ENCODE results near the gene PARD3B. TPM values are rescaled to one million over a fixed set of nuclear protein-coding genes. Genes with fewer than 3 reads are reported as not detected.

Gene PARD3B
- total RNA-seq, 4 donors from 2014 or later: 32.6 to 65.7 (median 38.6) TPM

DNA sequence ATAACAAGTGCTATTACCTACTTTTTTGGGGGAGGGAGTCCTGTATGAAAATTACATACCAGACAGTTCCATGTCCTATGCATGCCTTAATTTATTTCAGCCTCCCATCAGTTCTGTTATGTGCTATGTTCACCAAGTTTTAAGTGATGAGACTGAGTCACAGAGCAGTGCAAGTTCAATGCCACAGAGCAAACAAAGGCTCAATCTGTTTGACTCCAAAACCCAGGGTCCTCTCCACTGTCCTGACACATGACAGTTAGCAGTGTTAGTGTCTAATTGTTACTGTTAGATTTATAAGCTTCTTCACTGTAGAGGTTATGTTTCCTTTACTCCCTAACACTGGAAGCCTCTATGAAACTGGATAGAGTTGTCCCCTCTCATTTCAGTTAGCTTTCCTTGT is 498.0 kb downstream of the PARD3B start:
- in situ Hi-C loops (cut with MboI; ENCODE audit: low pct_ligation_motif_present in 1 of 4, low pct_unique_long_range_greater_than_20kb in 1 of 4, low sequenced_read_pairs in 3 of 4): no loop called here
- no peaks in the 10 kb centered on the region for H3K27me3 ChIP-seq

DNA sequence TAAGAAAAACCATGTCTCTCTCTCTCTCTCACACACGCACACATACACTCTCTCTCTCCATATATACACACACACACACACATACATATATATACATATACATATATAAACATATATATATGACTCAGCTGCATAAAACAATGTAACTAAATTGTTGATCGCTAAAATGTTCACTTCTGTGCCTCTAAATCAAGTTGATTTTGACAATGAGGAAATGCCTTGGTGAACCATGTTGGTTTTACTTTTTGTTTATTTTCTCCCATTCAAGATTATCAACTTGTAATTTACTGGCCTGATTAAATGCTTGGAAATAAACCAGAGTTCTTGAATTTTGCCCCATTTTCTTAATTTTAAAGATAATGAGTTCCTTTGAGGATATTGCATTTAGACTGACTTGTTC is 500.4 kb downstream of the PARD3B start:
- in situ Hi-C loops (cut with MboI; ENCODE audit: low pct_ligation_motif_present in 1 of 4, low pct_unique_long_range_greater_than_20kb in 1 of 4, low sequenced_read_pairs in 3 of 4) (no loop called here), intact Hi-C loops (cut with DNase I; ENCODE audit: low total_unique reads) (no loop called here)
- Histone ChIP-seq H3K4me1 (peaks cover 0 to 8% (median 0%) of the 10 kb centered on the region in 4 donors), H3K27ac (no peak overlapping the region), H3K36me3 (no peaks in the 10 kb centered on the region), H3K4me3 (no peak overlapping the region), H3K27me3 (no peaks in the 10 kb centered on the region), H3K9me3 (no peaks in the 10 kb centered on the region)
- 84 to 88% methylated on average over 2 of the region's 2 CpGs for WGBS, 2 donors (ENCODE audit: low coverage in 1 of 2)
- TF ChIP-seq POLR2AphosphoS5 (IDR thresholded peaks at IDR 0.05): no peak
- no peak for TF ChIP-seq POLR2A (IDR thresholded peaks at IDR 0.05)
- TF ChIP-seq, protein P1, sequence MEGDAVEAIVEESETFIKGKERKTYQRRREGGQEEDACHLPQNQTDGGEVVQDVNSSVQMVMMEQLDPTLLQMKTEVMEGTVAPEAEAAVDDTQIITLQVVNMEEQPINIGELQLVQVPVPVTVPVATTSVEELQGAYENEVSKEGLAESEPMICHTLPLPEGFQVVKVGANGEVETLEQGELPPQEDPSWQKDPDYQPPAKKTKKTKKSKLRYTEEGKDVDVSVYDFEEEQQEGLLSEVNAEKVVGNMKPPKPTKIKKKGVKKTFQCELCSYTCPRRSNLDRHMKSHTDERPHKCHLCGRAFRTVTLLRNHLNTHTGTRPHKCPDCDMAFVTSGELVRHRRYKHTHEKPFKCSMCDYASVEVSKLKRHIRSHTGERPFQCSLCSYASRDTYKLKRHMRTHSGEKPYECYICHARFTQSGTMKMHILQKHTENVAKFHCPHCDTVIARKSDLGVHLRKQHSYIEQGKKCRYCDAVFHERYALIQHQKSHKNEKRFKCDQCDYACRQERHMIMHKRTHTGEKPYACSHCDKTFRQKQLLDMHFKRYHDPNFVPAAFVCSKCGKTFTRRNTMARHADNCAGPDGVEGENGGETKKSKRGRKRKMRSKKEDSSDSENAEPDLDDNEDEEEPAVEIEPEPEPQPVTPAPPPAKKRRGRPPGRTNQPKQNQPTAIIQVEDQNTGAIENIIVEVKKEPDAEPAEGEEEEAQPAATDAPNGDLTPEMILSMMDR (IDR thresholded peaks at IDR 0.05): no peak
- TF ChIP-seq EP300 (IDR thresholded peaks at IDR 0.05; ENCODE audit: low read depth): no peak
- DNase-seq: no peak

More for the DNA sequence above, 498.0 kb downstream of the PARD3B start:
- peaks cover 0 to 14% (median 0%) of the 10 kb centered on the region in 4 donors for H3K4me1 ChIP-seq
- intact Hi-C loops (cut with DNase I; ENCODE audit: low total_unique reads): no loop called here
- H3K27ac ChIP-seq: no peak overlapping the region
- H3K9me3 ChIP-seq: no peaks in the 10 kb centered on the region
- TF ChIP-seq EP300 (IDR thresholded peaks at IDR 0.05; ENCODE audit: low read depth): no peak
- TF ChIP-seq, protein P1 (IDR thresholded peaks at IDR 0.05): no peak
- TF ChIP-seq POLR2AphosphoS5 (IDR thresholded peaks at IDR 0.05): no peak
- TF ChIP-seq POLR2A (IDR thresholded peaks at IDR 0.05): no peak
- no peak overlapping the region for H3K4me3 ChIP-seq
- no peaks in the 10 kb centered on the region for H3K36me3 ChIP-seq
- DNase-seq: no peak

DNA sequence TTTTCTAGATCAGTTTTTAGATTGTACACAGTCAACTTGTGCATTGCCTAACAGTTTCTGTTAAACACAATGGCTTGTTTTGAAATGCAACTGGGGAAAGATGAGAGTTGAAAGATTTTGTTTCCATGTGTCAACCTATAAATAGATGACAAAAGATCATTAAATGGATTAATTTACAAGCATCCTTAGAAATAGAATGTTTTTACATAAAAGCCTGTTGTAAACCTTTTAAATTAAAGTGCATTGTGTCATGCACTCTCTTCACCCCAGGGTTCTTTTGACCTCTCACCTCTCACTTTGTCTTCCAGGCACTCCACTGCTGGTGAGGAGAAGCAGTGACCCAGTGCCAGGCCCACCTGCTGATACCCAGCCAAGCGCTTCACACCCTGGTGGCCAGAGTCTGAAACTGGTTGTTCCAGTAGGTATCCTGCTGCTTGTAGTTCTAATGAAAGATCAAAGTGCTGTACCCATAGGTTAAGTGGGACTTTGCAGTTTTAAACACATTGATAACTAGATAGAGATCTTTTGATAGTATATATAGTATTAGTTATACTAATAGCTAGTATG is 502.1 kb downstream of the PARD3B start:
- 100% methylated on average over 1 of the region's 1 CpG for WGBS, 2 donors (ENCODE audit: low coverage in 1 of 2)
- TF ChIP-seq EP300 (IDR thresholded peaks at IDR 0.05; ENCODE audit: low read depth) (no peak), POLR2AphosphoS5 (IDR thresholded peaks at IDR 0.05) (no peak), POLR2A (IDR thresholded peaks at IDR 0.05) (no peak)
- TF ChIP-seq, protein P1 (IDR thresholded peaks at IDR 0.05): no peak
- H3K9me3 ChIP-seq: no peaks in the 10 kb centered on the region
- no peak for DNase-seq
- intact Hi-C loops (cut with DNase I; ENCODE audit: low total_unique reads) (no loop called here), in situ Hi-C loops (cut with MboI; ENCODE audit: low pct_ligation_motif_present in 1 of 4, low pct_unique_long_range_greater_than_20kb in 1 of 4, low sequenced_read_pairs in 3 of 4) (no loop called here)
- no peak overlapping the region for H3K27ac ChIP-seq
- no peaks in the 10 kb centered on the region for H3K4me1 ChIP-seq
- H3K36me3 ChIP-seq: no peaks in the 10 kb centered on the region
- H3K27me3 ChIP-seq: no peaks in the 10 kb centered on the region
- H3K4me3 ChIP-seq: no peak overlapping the region

DNA sequence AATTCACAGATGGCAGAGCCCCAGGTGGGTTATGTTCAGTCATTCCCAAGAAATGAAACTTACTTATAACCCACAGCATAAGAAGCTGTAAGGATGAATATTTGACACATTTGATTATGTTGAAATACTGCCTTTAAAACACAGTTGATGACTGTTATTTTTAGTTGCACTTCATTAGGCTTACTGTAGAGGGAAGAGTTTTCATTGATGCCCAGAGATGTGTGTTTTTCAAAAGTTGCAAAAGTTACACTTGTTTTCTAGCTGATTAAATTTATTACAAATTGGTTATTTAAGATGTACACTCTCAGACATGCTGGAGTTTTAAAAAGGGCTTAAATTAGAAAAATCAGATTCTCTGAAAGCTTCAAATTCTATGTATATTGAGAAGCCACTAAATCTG is 506.1 kb downstream of the PARD3B start:
- in situ Hi-C loops (cut with MboI; ENCODE audit: low pct_ligation_motif_present in 1 of 4, low pct_unique_long_range_greater_than_20kb in 1 of 4, low sequenced_read_pairs in 3 of 4): no loop called here
- DNase-seq: no peak
- no peaks in the 10 kb centered on the region for H3K9me3 ChIP-seq
- TF ChIP-seq, protein P1 (IDR thresholded peaks at IDR 0.05): no peak
- TF ChIP-seq POLR2A (IDR thresholded peaks at IDR 0.05) (no peak), EP300 (IDR thresholded peaks at IDR 0.05; ENCODE audit: low read depth) (no peak)
- intact Hi-C loops (cut with DNase I; ENCODE audit: low total_unique reads): no loop called here
- H3K27ac ChIP-seq: no peak overlapping the region
- H3K36me3 ChIP-seq: no peaks in the 10 kb centered on the region
- H3K27me3 ChIP-seq: no peaks in the 10 kb centered on the region
- no peak overlapping the region for H3K4me3 ChIP-seq
- peaks cover 0 to 3% (median 0%) of the 10 kb centered on the region in 4 donors for H3K4me1 ChIP-seq

Measured in transverse colon (tissue), 4 donors.